GM23338 (cell line): ENCODE results near the gene HORMAD2. TPM values are rescaled to one million over a fixed set of nuclear protein-coding genes. Genes with fewer than 3 reads are reported as not detected.

Experiments
- ATAC-seq: fragments of 200-7000 bp; cut with Tn5 transposase; 3 replicates; pipeline ENCODE4 v1.9.1; 2020
- DNase-seq: peaks from one replicate; pipeline ENCODE4 v3.0.0-alpha.2; 2015; ENCODE audit warnings: low spot score
- H2AFZ ChIP-seq: fragments of 200-600 bp; sonication (generic); 2 replicates; pipeline ENCODE4 v1.8.0; 2016; ENCODE audit warnings: antibody characterized with exemption, mild to moderate bottlenecking, moderate library complexity
- H3F3A ChIP-seq: fragments of 200-600 bp; sonication (generic); replicated peaks from 2 replicates; pipeline ENCODE4 v1.8.0; 2017; ENCODE audit warnings: antibody characterized with exemption, mixed run types, low read depth
- H3K27ac ChIP-seq: fragments of 200-600 bp; sonication (generic); 2 replicates; pipeline ENCODE4 v1.6.1; 2016; ENCODE audit warnings: low read depth
- H3K27me3 ChIP-seq: fragments of 200-600 bp; sonication (generic); 2 replicates; pipeline ENCODE4 v1.8.0; 2016; ENCODE audit warnings: mild to moderate bottlenecking, mixed run types, moderate library complexity; ENCODE audit not compliant: insufficient read depth
- H3K36me3 ChIP-seq: fragments of 200-600 bp; sonication (generic); 2 replicates; pipeline ENCODE4 v1.8.0; 2016; ENCODE audit warnings: mild to moderate bottlenecking; ENCODE audit not compliant: insufficient read depth
- H3K4me1 ChIP-seq: fragments of 200-600 bp; sonication (generic); 2 replicates; pipeline ENCODE4 v1.8.0; 2016; ENCODE audit warnings: mild to moderate bottlenecking, moderate library complexity; ENCODE audit not compliant: insufficient read depth
- H3K4me2 ChIP-seq: fragments of 200-600 bp; sonication (generic); 2 replicates; pipeline ENCODE4 v1.7.1; 2017; ENCODE audit warnings: mixed run types
- H3K4me3 ChIP-seq: fragments of 200-600 bp; sonication (generic); 2 replicates; pipeline ENCODE4 v1.6.1; 2016; ENCODE audit warnings: mixed run types
- H3K79me2 ChIP-seq: fragments of 200-600 bp; sonication (generic); replicated peaks from 2 replicates; pipeline ENCODE4 v1.8.0; 2017; ENCODE audit warnings: mild to moderate bottlenecking; ENCODE audit not compliant: insufficient read depth
- H3K9me2 ChIP-seq: fragments of 200-600 bp; sonication (generic); 2 replicates; pipeline ENCODE4 v1.8.0; 2017; ENCODE audit not compliant: insufficient read depth
- H4K20me1 ChIP-seq: fragments of 200-600 bp; sonication (generic); replicated peaks from 2 replicates; pipeline ENCODE4 v1.8.0; 2017; ENCODE audit warnings: mild to moderate bottlenecking; ENCODE audit not compliant: insufficient read depth
- H3K27ac Mint-ChIP-seq: 2 replicates; pipeline ENCODE4 v1.8.0; 2020; ENCODE audit warnings: inconsistent platforms, mild to moderate bottlenecking, moderate library complexity, mixed read lengths
- H3K27me3 Mint-ChIP-seq: 3 replicates; pipeline ENCODE4 v1.8.0; 2022; ENCODE audit warnings: low read depth, mild to moderate bottlenecking, moderate library complexity, mixed read lengths, inconsistent platforms; ENCODE audit not compliant: insufficient read depth, poor library complexity
- H3K36me3 Mint-ChIP-seq: 3 replicates; pipeline ENCODE4 v1.8.0; 2021; ENCODE audit warnings: low read depth, mild to moderate bottlenecking, inconsistent platforms, moderate library complexity, mixed read lengths
- H3K4me1 Mint-ChIP-seq: 3 replicates; pipeline ENCODE4 v1.8.0; 2020; ENCODE audit warnings: mild to moderate bottlenecking, inconsistent platforms, mixed read lengths
- H3K4me3 Mint-ChIP-seq: 3 replicates; pipeline ENCODE4 v1.8.0; 2021; ENCODE audit warnings: moderate library complexity, mild to moderate bottlenecking, inconsistent platforms, mixed read lengths
- H3K9me3 Mint-ChIP-seq: 3 replicates; pipeline ENCODE4 v1.8.0; 2020; ENCODE audit warnings: moderate library complexity, mild to moderate bottlenecking, inconsistent platforms, mixed read lengths
- CREB1 ChIP-seq: fragments of 250-450 bp; sonication (Bioruptor Pico); IDR thresholded peaks from 2 replicates; pipeline ENCODE4 v1.5.0; 2020; ENCODE audit warnings: low read depth, mild to moderate bottlenecking, moderate library complexity
- EZH2 ChIP-seq: fragments of 200-600 bp; sonication (generic); IDR thresholded peaks from one replicate; pipeline ENCODE4 v1.8.0; 2017; ENCODE audit warnings: antibody characterized with exemption, mild to moderate bottlenecking, low read depth; ENCODE audit not compliant: unreplicated experiment
- EZH2phosphoT487 ChIP-seq: fragments of 200-600 bp; sonication (generic); IDR thresholded peaks from one replicate; pipeline ENCODE4 v1.8.1; 2018; ENCODE audit warnings: antibody characterized with exemption; ENCODE audit not compliant: unreplicated experiment
- JUNB ChIP-seq: IDR thresholded peaks from one replicate; pipeline ENCODE4 v1.6.1; 2016; ENCODE audit warnings: antibody characterized with exemption; ENCODE audit not compliant: unreplicated experiment
- NANOG ChIP-seq: IDR thresholded peaks from 2 replicates; pipeline ENCODE4 v1.6.1; 2016; ENCODE audit warnings: antibody characterized with exemption, borderline replicate concordance
- POLR2AphosphoS5 ChIP-seq: IDR thresholded peaks from 2 replicates; pipeline ENCODE4 v1.6.1; 2016; ENCODE audit warnings: antibody characterized with exemption, low read depth
- STAT1 ChIP-seq: IDR thresholded peaks from one replicate; pipeline ENCODE4 v1.6.1; 2016; ENCODE audit warnings: antibody characterized with exemption; ENCODE audit not compliant: unreplicated experiment
- ZNF114 ChIP-seq: fragments of 250-450 bp; sonication (Bioruptor Pico); IDR thresholded peaks from 2 replicates; pipeline ENCODE4 v1.5.0; 2020; ENCODE audit warnings: mild to moderate bottlenecking, moderate library complexity
- ZNF331 ChIP-seq: fragments of 250-450 bp; sonication (Bioruptor Pico); IDR thresholded peaks from 2 replicates; pipeline ENCODE4 v1.5.0; 2020; ENCODE audit warnings: low read depth, mild to moderate bottlenecking, moderate library complexity
- polyA plus RNA-seq: library from polyadenylated mRNA; unstranded; fragments of >200 nt; fragmentation: Nextera tagmentation; extraction: Ambion mirVana; gene quantifications from 2 replicates; pipeline ENCODE4 v1.2.1, GENCODE V29; 2016
- total RNA-seq: library from RNA; depleted of rRNA; stranded (reverse); fragments of >200 nt; shearing (Covaris generic); gene quantifications from 2 replicates; pipeline ENCODE4 v1.2.3, GENCODE V29; 2014
- TF ChIP-seq, protein P1 (sequence below): IDR thresholded peaks from one replicate; pipeline ENCODE4 v1.6.1; 2018; ENCODE audit warnings: antibody characterized with exemption; ENCODE audit not compliant: unreplicated experiment
- TF ChIP-seq, protein P2 (sequence below): fragments of 250-450 bp; sonication (Bioruptor Pico); IDR thresholded peaks from 2 replicates; pipeline ENCODE4 v1.5.0; 2020; ENCODE audit warnings: mild to moderate bottlenecking, moderate library complexity
- TF ChIP-seq, protein P3 (sequence below), 2 experiments: fragments of 200-600 bp in 1 of 2; sonication (generic) in 1 of 2; conservative IDR thresholded peaks; 2 replicates each; pipeline versions ENCODE4 v1.5.1 to v1.6.1; 2016 to 2017; ENCODE audit warnings: antibody characterized with exemption in 2 of 2, low read depth in 2 of 2, mild to moderate bottlenecking in 2 of 2, moderate library complexity in 1 of 2
- TF ChIP-seq, protein P4 (sequence below): IDR thresholded peaks from 2 replicates; pipeline ENCODE4 v1.6.1; 2016; ENCODE audit warnings: antibody characterized with exemption

HORMAD2 gene
- total and polyA plus RNA-seq, 2 experiments from 2014 or later, result 0.40 TPM; not detected in 1

DNA sequence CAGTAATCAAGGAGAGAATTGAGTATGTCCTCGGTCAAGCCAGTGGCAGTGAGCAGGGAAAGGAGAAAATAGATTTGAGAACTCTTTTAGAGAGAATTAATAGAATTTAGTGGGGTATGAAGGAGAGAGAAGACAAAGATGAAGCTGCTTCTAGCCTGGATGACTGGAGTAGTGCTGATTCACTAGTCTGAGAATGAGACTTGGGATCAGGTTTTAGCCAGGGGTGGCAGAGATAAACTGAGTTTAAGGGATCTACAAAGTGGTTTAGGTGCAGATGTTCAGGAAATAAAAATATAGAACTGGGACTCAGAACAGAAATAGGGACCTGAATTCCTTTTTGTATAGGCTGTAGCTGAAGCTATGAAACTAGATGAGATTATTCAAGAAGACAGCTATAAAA is 17.6 kb downstream of the HORMAD2 start:
- Histone ChIP-seq H3F3A (no peaks in the 10 kb centered on the region), H3K27ac (no peak overlapping the region), H3K36me3 (peaks cover 13% of the 10 kb centered on the region), H3K4me3 (no peak overlapping the region), H3K79me2 (no peaks in the 10 kb centered on the region), H4K20me1 (no peaks in the 10 kb centered on the region), H3K4me2 (no peak overlapping the region), H3K4me1 (no peaks in the 10 kb centered on the region), H3K9me2 (no peaks in the 10 kb centered on the region), H2AFZ (no peak overlapping the region), H3K27me3 (no peaks in the 10 kb centered on the region)
- Mint-ChIP-seq H3K27me3 (no peaks in the 10 kb centered on the region), H3K27ac (no peak overlapping the region), H3K36me3 (0 out of 3 replicates have a peak, but pooled peaks cover 1% of the 10 kb centered on the region), H3K4me1 (no peaks in the 10 kb centered on the region), H3K4me3 (no peak overlapping the region), H3K9me3 (peaks cover 15% of the 10 kb centered on the region; the same call in 2 of the 3 replicates)
- TF ChIP-seq POLR2AphosphoS5 (no peak), EZH2phosphoT487 (no peak), ZNF331 (no peak), EZH2 (no peak), JUNB (no peak), STAT1 (no peak), CREB1 (no peak), NANOG (no peak), ZNF114 (CRISPR knock-in tag) (no peak)
- TF ChIP-seq, protein P1, sequence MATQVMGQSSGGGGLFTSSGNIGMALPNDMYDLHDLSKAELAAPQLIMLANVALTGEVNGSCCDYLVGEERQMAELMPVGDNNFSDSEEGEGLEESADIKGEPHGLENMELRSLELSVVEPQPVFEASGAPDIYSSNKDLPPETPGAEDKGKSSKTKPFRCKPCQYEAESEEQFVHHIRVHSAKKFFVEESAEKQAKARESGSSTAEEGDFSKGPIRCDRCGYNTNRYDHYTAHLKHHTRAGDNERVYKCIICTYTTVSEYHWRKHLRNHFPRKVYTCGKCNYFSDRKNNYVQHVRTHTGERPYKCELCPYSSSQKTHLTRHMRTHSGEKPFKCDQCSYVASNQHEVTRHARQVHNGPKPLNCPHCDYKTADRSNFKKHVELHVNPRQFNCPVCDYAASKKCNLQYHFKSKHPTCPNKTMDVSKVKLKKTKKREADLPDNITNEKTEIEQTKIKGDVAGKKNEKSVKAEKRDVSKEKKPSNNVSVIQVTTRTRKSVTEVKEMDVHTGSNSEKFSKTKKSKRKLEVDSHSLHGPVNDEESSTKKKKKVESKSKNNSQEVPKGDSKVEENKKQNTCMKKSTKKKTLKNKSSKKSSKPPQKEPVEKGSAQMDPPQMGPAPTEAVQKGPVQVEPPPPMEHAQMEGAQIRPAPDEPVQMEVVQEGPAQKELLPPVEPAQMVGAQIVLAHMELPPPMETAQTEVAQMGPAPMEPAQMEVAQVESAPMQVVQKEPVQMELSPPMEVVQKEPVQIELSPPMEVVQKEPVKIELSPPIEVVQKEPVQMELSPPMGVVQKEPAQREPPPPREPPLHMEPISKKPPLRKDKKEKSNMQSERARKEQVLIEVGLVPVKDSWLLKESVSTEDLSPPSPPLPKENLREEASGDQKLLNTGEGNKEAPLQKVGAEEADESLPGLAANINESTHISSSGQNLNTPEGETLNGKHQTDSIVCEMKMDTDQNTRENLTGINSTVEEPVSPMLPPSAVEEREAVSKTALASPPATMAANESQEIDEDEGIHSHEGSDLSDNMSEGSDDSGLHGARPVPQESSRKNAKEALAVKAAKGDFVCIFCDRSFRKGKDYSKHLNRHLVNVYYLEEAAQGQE, result no peak
- TF ChIP-seq, protein P2, sequence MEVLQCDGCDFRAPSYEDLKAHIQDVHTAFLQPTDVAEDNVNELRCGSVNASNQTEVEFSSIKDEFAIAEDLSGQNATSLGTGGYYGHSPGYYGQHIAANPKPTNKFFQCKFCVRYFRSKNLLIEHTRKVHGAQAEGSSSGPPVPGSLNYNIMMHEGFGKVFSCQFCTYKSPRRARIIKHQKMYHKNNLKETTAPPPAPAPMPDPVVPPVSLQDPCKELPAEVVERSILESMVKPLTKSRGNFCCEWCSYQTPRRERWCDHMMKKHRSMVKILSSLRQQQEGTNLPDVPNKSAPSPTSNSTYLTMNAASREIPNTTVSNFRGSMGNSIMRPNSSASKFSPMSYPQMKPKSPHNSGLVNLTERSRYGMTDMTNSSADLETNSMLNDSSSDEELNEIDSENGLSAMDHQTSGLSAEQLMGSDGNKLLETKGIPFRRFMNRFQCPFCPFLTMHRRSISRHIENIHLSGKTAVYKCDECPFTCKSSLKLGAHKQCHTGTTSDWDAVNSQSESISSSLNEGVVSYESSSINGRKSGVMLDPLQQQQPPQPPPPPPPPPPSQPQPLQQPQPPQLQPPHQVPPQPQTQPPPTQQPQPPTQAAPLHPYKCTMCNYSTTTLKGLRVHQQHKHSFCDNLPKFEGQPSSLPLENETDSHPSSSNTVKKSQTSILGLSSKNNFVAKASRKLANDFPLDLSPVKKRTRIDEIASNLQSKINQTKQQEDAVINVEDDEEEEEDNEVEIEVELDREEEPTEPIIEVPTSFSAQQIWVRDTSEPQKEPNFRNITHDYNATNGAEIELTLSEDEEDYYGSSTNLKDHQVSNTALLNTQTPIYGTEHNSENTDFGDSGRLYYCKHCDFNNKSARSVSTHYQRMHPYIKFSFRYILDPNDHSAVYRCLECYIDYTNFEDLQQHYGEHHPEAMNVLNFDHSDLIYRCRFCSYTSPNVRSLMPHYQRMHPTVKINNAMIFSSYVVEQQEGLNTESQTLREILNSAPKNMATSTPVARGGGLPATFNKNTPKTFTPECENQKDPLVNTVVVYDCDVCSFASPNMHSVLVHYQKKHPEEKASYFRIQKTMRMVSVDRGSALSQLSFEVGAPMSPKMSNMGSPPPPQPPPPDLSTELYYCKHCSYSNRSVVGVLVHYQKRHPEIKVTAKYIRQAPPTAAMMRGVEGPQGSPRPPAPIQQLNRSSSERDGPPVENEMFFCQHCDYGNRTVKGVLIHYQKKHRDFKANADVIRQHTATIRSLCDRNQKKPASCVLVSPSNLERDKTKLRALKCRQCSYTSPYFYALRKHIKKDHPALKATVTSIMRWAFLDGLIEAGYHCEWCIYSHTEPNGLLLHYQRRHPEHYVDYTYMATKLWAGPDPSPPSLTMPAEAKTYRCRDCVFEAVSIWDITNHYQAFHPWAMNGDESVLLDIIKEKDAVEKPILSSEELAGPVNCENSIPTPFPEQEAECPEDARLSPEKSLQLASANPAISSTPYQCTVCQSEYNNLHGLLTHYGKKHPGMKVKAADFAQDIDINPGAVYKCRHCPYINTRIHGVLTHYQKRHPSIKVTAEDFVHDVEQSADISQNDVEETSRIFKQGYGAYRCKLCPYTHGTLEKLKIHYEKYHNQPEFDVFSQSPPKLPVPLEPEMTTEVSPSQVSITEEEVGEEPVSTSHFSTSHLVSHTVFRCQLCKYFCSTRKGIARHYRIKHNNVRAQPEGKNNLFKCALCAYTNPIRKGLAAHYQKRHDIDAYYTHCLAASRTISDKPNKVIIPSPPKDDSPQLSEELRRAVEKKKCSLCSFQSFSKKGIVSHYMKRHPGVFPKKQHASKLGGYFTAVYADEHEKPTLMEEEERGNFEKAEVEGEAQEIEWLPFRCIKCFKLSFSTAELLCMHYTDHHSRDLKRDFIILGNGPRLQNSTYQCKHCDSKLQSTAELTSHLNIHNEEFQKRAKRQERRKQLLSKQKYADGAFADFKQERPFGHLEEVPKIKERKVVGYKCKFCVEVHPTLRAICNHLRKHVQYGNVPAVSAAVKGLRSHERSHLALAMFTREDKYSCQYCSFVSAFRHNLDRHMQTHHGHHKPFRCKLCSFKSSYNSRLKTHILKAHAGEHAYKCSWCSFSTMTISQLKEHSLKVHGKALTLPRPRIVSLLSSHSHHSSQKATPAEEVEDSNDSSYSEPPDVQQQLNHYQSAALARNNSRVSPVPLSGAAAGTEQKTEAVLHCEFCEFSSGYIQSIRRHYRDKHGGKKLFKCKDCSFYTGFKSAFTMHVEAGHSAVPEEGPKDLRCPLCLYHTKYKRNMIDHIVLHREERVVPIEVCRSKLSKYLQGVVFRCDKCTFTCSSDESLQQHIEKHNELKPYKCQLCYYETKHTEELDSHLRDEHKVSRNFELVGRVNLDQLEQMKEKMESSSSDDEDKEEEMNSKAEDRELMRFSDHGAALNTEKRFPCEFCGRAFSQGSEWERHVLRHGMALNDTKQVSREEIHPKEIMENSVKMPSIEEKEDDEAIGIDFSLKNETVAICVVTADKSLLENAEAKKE (CRISPR knock-in tag), result no peak
- TF ChIP-seq, protein P3, sequence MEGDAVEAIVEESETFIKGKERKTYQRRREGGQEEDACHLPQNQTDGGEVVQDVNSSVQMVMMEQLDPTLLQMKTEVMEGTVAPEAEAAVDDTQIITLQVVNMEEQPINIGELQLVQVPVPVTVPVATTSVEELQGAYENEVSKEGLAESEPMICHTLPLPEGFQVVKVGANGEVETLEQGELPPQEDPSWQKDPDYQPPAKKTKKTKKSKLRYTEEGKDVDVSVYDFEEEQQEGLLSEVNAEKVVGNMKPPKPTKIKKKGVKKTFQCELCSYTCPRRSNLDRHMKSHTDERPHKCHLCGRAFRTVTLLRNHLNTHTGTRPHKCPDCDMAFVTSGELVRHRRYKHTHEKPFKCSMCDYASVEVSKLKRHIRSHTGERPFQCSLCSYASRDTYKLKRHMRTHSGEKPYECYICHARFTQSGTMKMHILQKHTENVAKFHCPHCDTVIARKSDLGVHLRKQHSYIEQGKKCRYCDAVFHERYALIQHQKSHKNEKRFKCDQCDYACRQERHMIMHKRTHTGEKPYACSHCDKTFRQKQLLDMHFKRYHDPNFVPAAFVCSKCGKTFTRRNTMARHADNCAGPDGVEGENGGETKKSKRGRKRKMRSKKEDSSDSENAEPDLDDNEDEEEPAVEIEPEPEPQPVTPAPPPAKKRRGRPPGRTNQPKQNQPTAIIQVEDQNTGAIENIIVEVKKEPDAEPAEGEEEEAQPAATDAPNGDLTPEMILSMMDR (conservative IDR thresholded peaks at IDR 0.05; ENCODE audit: low read depth in 2 of 2), result no peak
- TF ChIP-seq, protein P4, sequence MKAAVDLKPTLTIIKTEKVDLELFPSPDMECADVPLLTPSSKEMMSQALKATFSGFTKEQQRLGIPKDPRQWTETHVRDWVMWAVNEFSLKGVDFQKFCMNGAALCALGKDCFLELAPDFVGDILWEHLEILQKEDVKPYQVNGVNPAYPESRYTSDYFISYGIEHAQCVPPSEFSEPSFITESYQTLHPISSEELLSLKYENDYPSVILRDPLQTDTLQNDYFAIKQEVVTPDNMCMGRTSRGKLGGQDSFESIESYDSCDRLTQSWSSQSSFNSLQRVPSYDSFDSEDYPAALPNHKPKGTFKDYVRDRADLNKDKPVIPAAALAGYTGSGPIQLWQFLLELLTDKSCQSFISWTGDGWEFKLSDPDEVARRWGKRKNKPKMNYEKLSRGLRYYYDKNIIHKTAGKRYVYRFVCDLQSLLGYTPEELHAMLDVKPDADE, result no peak
- no peak for ATAC-seq
- DNase-seq, result no peak
